GM12878 (cell line): ENCODE results near the gene ANKRD17. TPM values are rescaled to one million over a fixed set of nuclear protein-coding genes. Genes with fewer than 3 reads are reported as not detected.

Experiments used
- ATAC-seq: fragments of 200-7000 bp; cut with Tn5 transposase; 3 replicates; pipeline ENCODE4 v1.9.1; 2020; ENCODE audit warnings: mild to moderate bottlenecking, moderate library complexity
- BruUV-seq: library from RNA; stranded (reverse); fragments of 400-500 nt; replicated peaks from 2 replicates; lab custom pipeline; 2021; lab: Mats Ljungman, UMichigan
- CTCF ChIA-PET: fragments of 300-600 bp; sonication (Branson Sonifier 250); formaldehyde crosslinking; extraction: SDS; loops from one replicate; lab custom pipeline; 2021; ENCODE audit warnings: inconsistent platforms; lab: Yijun Ruan, JAX
- POLR2A ChIA-PET: fragments of 350-600 bp; formaldehyde crosslinking; extraction: SDS; loops from one replicate; lab custom pipeline; 2021; ENCODE audit warnings: inconsistent platforms; lab: Charles Lee
- RAD21 ChIA-PET: fragments of 300-600 bp; sonication (Branson Sonifier 250); formaldehyde crosslinking; loops from one replicate; lab custom pipeline; 2023; ENCODE audit warnings: antibody characterized with exemption; ENCODE audit not compliant: unreplicated experiment; lab: Charles Lee
- SMC1A ChIA-PET: fragments of 300-600 bp; sonication (Branson Sonifier 250); formaldehyde crosslinking; loops from one replicate; lab custom pipeline; 2023; ENCODE audit not compliant: unreplicated experiment, uncharacterized antibody; lab: Charles Lee
- DNase-seq: peaks from one replicate; pipeline ENCODE4 v3.0.0-alpha.2; 2011; ENCODE audit warnings: low read depth, low spot score
- FAIRE-seq: peaks from 3 replicates; lab custom pipeline; 2011; peaks lifted over from hg19 to GRCh38; lab: Jason Lieb, UNC
- H2AFZ ChIP-seq: 2 replicates; pipeline ENCODE4 v1.6.0; 2011; ENCODE audit warnings: low read depth, low read length, control low read depth; ENCODE audit not compliant: control insufficient read depth
- H3K27ac ChIP-seq: 2 replicates; pipeline ENCODE4 v1.5.1; 2011; ENCODE audit warnings: control low read depth; ENCODE audit not compliant: control insufficient read depth, insufficient read depth
- H3K27me3 ChIP-seq, 2 experiments: replicated peaks in 1 of 2; 2 replicates each; pipeline versions ENCODE4 v1.6.0 to v1.6.1; 2011; ENCODE audit warnings: low read length in 1 of 2; ENCODE audit not compliant: control insufficient read depth in 2 of 2, insufficient read depth in 2 of 2
- H3K36me3 ChIP-seq, 2 experiments: 2 replicates each; pipeline ENCODE4 v1.5.1; 2011; ENCODE audit warnings: low read length in 1 of 2; ENCODE audit not compliant: control insufficient read depth in 2 of 2, insufficient read depth in 2 of 2
- H3K4me1 ChIP-seq: 2 replicates; pipeline ENCODE4 v1.6.1; 2011; ENCODE audit warnings: mild to moderate bottlenecking, low read length, moderate library complexity, mixed read lengths; ENCODE audit not compliant: control insufficient read depth, insufficient read depth
- H3K4me2 ChIP-seq: 2 replicates; pipeline ENCODE4 v1.6.0; 2011; ENCODE audit warnings: control low read depth; ENCODE audit not compliant: control insufficient read depth, insufficient read depth
- H3K4me3 ChIP-seq: fragments of 200-600 bp; sonication (generic); 2 replicates; pipeline ENCODE4 v1.5.1; 2016
- H3K79me2 ChIP-seq: 2 replicates; pipeline ENCODE4 v1.6.0; 2011; ENCODE audit warnings: low read length; ENCODE audit not compliant: control insufficient read depth, insufficient read depth
- H3K9ac ChIP-seq: 2 replicates; pipeline ENCODE4 v1.8.0; 2011; ENCODE audit warnings: low read length, control low read depth, mixed read lengths; ENCODE audit not compliant: control insufficient read depth, insufficient read depth
- H3K9me3 ChIP-seq: replicated peaks from 3 replicates; pipeline ENCODE4 v1.5.1; 2011; ENCODE audit warnings: mild to moderate bottlenecking, low read length; ENCODE audit not compliant: control insufficient read depth, insufficient read depth
- H4K20me1 ChIP-seq: 2 replicates; pipeline ENCODE4 v1.6.0; 2011; ENCODE audit not compliant: control insufficient read depth, insufficient read depth
- BACH1 ChIP-seq: fragments of 450-650 bp; IDR thresholded peaks from 2 replicates; pipeline ENCODE4 v1.6.1; 2017; ENCODE audit warnings: mild to moderate bottlenecking, borderline replicate concordance
- BCLAF1 ChIP-seq: fragments of 450-650 bp; IDR thresholded peaks from 2 replicates; pipeline ENCODE4 v1.6.1; 2017; ENCODE audit warnings: antibody characterized with exemption, mild to moderate bottlenecking, moderate library complexity
- CHD4 ChIP-seq: fragments of 200-600 bp; sonication (generic); IDR thresholded peaks from 2 replicates; pipeline ENCODE4 v1.6.1; 2016; ENCODE audit warnings: mild to moderate bottlenecking
- EGR1 ChIP-seq, 2 experiments: IDR thresholded peaks; 1 replicate in 1 of 2; 2 replicates in 1 of 2; pipeline ENCODE4 v1.6.1; 2011 to 2012; ENCODE audit warnings: low read depth in 2 of 2, low read length in 2 of 2, borderline replicate concordance in 1 of 2, mild to moderate bottlenecking in 1 of 2, moderate library complexity in 1 of 2
- MAX ChIP-seq: IDR thresholded peaks from 2 replicates; pipeline ENCODE4 v1.6.1; 2012; ENCODE audit warnings: low read depth, low read length, improper control_type of control experiment
- PBX3 ChIP-seq: IDR thresholded peaks from 2 replicates; pipeline ENCODE4 v1.6.1; 2011; ENCODE audit warnings: mild to moderate bottlenecking, low read depth, low read length, moderate library complexity; ENCODE audit not compliant: insufficient replicate concordance
- POLR2AphosphoS2 ChIP-seq: IDR thresholded peaks from 2 replicates; pipeline ENCODE4 v1.6.1; 2011; ENCODE audit warnings: low read depth, mild to moderate bottlenecking, low read length, improper control_type of control experiment, moderate library complexity
- SUZ12 ChIP-seq: fragments of 200-600 bp; sonication (generic); IDR thresholded peaks from one replicate; pipeline ENCODE4 v1.6.1; 2018; ENCODE audit warnings: antibody characterized with exemption, mild to moderate bottlenecking; ENCODE audit not compliant: unreplicated experiment
- WGBS: methylation state at CpG from one replicate; pipeline ENCODE4 v1.1.6; 2016; ENCODE audit warnings: low lambda C conversion rate; ENCODE audit not compliant: insufficient replicate concordance, insufficient coverage; ENCODE audit errors: missing lambda C conversion rate; 5-methylcytosine and 5-hydroxymethylcytosine counted together
- in situ Hi-C: fragments of 300-500 bp; cut with MboI; formaldehyde crosslinking; loops from 9 replicates; pipeline ENCODE4 v1.14.3; 2018; ENCODE audit warnings: mixed read lengths
- intact Hi-C: fragments of 100-400 bp; cut with micrococcal nuclease; formaldehyde crosslinking; loops from one replicate; pipeline ENCODE4 v1.14.2; 2022; ENCODE audit not compliant: unreplicated experiment
- polyA plus RNA-seq, 11 experiments: library from polyadenylated mRNA; depleted of rRNA in 4 of 11; unstranded in 6 of 11; stranded (reverse) in 5 of 11; fragments of >200 nt; fragmentation: Nextera tagmentation in 4 of 11; fragmentation: Illumina TruSeq in 1 of 11; extraction: Ambion mirVana in 4 of 11; extraction: Trizol in 1 of 11; gene quantifications; 1 replicate in 1 of 11; 2 replicates in 10 of 11; pipeline versions ENCODE4 v1.2.1 to v1.2.3, GENCODE V29; 2011 to 2016; ENCODE audit warnings: inconsistent platforms in 2 of 11, missing spikeins in 2 of 11, low read depth in 1 of 11
- total RNA-seq, 4 experiments: library from RNA; depleted of rRNA in 3 of 4; stranded (reverse); fragments of >200 nt in 3 of 4; fragmentation: Illumina TruSeq in 1 of 4; extraction: Trizol in 1 of 4; gene quantifications; 2 replicates each; pipeline versions ENCODE4 v1.2.1 to v1.2.3, GENCODE V29; 2013 to 2021

The ANKRD17 gene
- total and polyA plus RNA-seq, 10 of the 15 experiments (the other 5 are each of a cell fraction or from before 2014, with no cell fraction given), result 11.7 to 46.5 (median 32.6) TPM

- POLR2A ChIA-PET, result no interaction called here
- H3K9ac ChIP-seq, result no peak overlapping the region
- no TSS peak for BruUV-seq
- RAD21 ChIA-PET, result no interaction called here
- no peak for FAIRE-seq
- CTCF ChIA-PET, result no interaction called here
- in situ Hi-C loops (no loop called here), intact Hi-C loops (no loop called here)
- DNase-seq, result no peak
- no peaks in the 10 kb centered on the region for H3K4me1 ChIP-seq
- 81% methylated on average over 4 of the region's 4 CpGs for WGBS
- no peaks in the 10 kb centered on the region for H3K36me3 ChIP-seq
- no peak overlapping the region for H3K4me2 ChIP-seq
- no peak for ATAC-seq
- H3K27ac ChIP-seq, result no peak overlapping the region
- no peaks in the 10 kb centered on the region for H3K79me2 ChIP-seq
- H3K27me3 ChIP-seq, result no peaks in the 10 kb centered on the region
- H2AFZ ChIP-seq, result no peak overlapping the region
- no peaks in the 10 kb centered on the region for H4K20me1 ChIP-seq
- H3K9me3 ChIP-seq, result no peaks in the 10 kb centered on the region
- SMC1A ChIA-PET, result no interaction called here
- no peak overlapping the region for H3K4me3 ChIP-seq
- TF ChIP-seq PBX3, result no peak
- no peak for TF ChIP-seq POLR2AphosphoS2
- no peak for TF ChIP-seq CHD4
Observed at GRCh38 chr4:73303711-73304110, 45.1 kb upstream of the ANKRD17 start.

DNA sequence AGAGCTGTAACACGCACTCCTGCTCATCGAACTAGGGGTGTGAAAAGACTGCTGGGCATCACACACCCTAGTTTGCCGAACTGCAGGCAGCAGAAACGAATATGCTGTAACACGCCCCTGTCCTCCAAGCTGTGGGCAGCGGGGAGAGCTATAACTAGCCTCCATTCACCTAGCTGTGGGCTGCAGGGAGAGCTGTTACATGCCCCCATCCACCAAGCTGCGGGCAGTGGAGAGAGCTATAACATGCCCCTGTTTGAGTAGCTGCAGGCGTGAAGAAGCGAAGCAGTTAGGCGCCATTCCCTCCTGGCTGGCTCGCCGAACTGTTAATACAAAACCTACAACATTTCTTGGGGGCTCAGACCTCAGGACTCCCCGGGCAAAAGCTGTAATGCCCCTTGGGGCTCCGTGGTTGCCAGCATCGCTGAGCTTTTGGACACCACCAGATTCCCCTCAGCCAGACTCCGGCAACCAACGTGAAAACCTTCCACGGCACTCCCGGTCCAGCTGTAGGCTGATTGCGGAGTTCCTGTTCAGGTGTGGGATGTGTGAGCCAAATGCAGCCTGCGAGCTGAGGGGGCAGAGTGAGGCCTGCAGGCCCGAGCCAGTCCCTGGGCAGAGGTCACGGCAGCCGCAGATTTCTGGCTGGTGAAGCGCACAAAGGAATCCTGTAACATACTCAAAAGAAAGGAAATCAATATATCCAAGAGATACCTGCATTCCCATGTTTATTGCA lies 41.1 kb upstream of the ANKRD17 start:
- Histone ChIP-seq H4K20me1 (no peaks in the 10 kb centered on the region), H3K4me2 (no peak overlapping the region), H3K9me3 (no peaks in the 10 kb centered on the region), H3K4me3 (no peak overlapping the region), H3K36me3 (no peaks in the 10 kb centered on the region), H3K27ac (no peak overlapping the region), H2AFZ (no peak overlapping the region), H3K4me1 (no peaks in the 10 kb centered on the region), H3K27me3 (no peaks in the 10 kb centered on the region), H3K79me2 (no peaks in the 10 kb centered on the region), H3K9ac (no peak overlapping the region)
- FAIRE-seq (no peak), ATAC-seq (no peak), DNase-seq (no peak)
- POLR2A ChIA-PET, result no interaction called here
- RAD21 ChIA-PET, result no interaction called here
- CTCF ChIA-PET, result interaction anchor here (1.2 to 1.9 kb wide), 2 partner anchors 11 to 43 kb away, joined by 5 to 6 read pairs; no protein-coding TSS in a partner anchor
- 65% methylated on average over 25 of the region's 25 CpGs for WGBS
- in situ Hi-C loops (loop anchor here (25.0 kb wide), 1 partner anchor 587 kb away; no protein-coding TSS in a partner anchor), intact Hi-C loops (no loop called here)
- BruUV-seq, result no TSS peak
- SMC1A ChIA-PET, result interaction anchor here (1.4 kb wide), 1 partner anchor 14 kb away, joined by 4 read pairs; no protein-coding TSS in a partner anchor
- TF ChIP-seq MAX (no peak), EGR1 (IDR thresholded peaks at IDR 0.05; ENCODE audit: borderline replicate concordance in 1 of 2, low read depth in 2 of 2, low read length in 2 of 2) (no peak), BCLAF1 (no peak), SUZ12 (no peak), BACH1 (no peak)
